H9 (cell line): ENCODE results near the gene CHN2. TPM values are rescaled to one million over a fixed set of nuclear protein-coding genes. Genes with fewer than 3 reads are reported as not detected.

Source experiments
- DNase-seq: peaks from one replicate; pipeline ENCODE4 v3.0.0-alpha.2; 2017
- H2AFZ ChIP-seq: one replicate; pipeline ENCODE4 v1.6.1; 2013; ENCODE audit warnings: mild to moderate bottlenecking, low read length, control low read depth, moderate library complexity
- H2AK5ac ChIP-seq: 2 replicates; pipeline ENCODE4 v1.6.1; 2013; ENCODE audit warnings: low read length, control low read depth, mixed read lengths; ENCODE audit not compliant: insufficient read length
- H2BK120ac ChIP-seq: one replicate; pipeline ENCODE4 v1.6.1; 2013; ENCODE audit warnings: low read depth, mild to moderate bottlenecking, low read length, control low read depth, inconsistent platforms; ENCODE audit not compliant: poor library complexity, severe bottlenecking
- H2BK12ac ChIP-seq: 2 replicates; pipeline ENCODE4 v1.6.1; 2013; ENCODE audit warnings: low read length, control low read depth, mixed read lengths, low read depth; ENCODE audit not compliant: insufficient read length
- H2BK15ac ChIP-seq: 2 replicates; pipeline ENCODE4 v1.6.1; 2013; ENCODE audit warnings: low read depth, low read length, control low read depth
- H2BK20ac ChIP-seq: one replicate; pipeline ENCODE4 v1.6.1; 2013; ENCODE audit warnings: low read depth, mild to moderate bottlenecking, low read length, control low read depth, inconsistent platforms; ENCODE audit not compliant: poor library complexity, severe bottlenecking
- H2BK5ac ChIP-seq: 2 replicates; pipeline ENCODE4 v1.6.1; 2013; ENCODE audit warnings: low read length, control low read depth, mixed read lengths; ENCODE audit not compliant: insufficient read length
- H3K14ac ChIP-seq: 2 replicates; pipeline ENCODE4 v1.6.1; 2013; ENCODE audit warnings: low read length, control low read depth; ENCODE audit not compliant: insufficient read depth
- H3K18ac ChIP-seq: 2 replicates; pipeline ENCODE4 v1.6.1; 2013; ENCODE audit warnings: low read depth, mild to moderate bottlenecking, mixed read lengths, low read length, control low read depth; ENCODE audit not compliant: insufficient read length
- H3K23ac ChIP-seq: 2 replicates; pipeline ENCODE4 v1.6.1; 2013; ENCODE audit warnings: low read length, control low read depth, mixed read lengths, low read depth; ENCODE audit not compliant: insufficient read length
- H3K23me2 ChIP-seq: 2 replicates; pipeline ENCODE4 v1.6.1; 2013; ENCODE audit warnings: low read depth, mild to moderate bottlenecking, mixed read lengths, low read length, control low read depth; ENCODE audit not compliant: insufficient read length, poor library complexity, severe bottlenecking
- H3K27ac ChIP-seq: 2 replicates; pipeline ENCODE4 v1.5.1; 2013; ENCODE audit warnings: low read length, control low read depth, mixed read lengths, low read depth; ENCODE audit not compliant: insufficient read length
- H3K27me3 ChIP-seq: 2 replicates; pipeline ENCODE4 v1.6.1; 2013; ENCODE audit warnings: low read length, control low read depth, inconsistent platforms; ENCODE audit not compliant: insufficient read depth
- H3K4ac ChIP-seq: 2 replicates; pipeline ENCODE4 v1.6.1; 2013; ENCODE audit warnings: low read depth, mild to moderate bottlenecking, control low read depth, inconsistent platforms, low read length, moderate library complexity
- H3K4me1 ChIP-seq: 2 replicates; pipeline ENCODE4 v1.6.1; 2013; ENCODE audit warnings: low read length, control low read depth, inconsistent platforms; ENCODE audit not compliant: insufficient read depth
- H3K4me2 ChIP-seq: 2 replicates; pipeline ENCODE4 v1.6.1; 2013; ENCODE audit warnings: low read length, control low read depth, mixed read lengths; ENCODE audit not compliant: insufficient read length, insufficient read depth
- H3K56ac ChIP-seq: 2 replicates; pipeline ENCODE4 v1.6.1; 2013; ENCODE audit warnings: low read depth, mild to moderate bottlenecking, mixed read lengths, low read length, control low read depth; ENCODE audit not compliant: insufficient read length
- H3K79me1 ChIP-seq: 2 replicates; pipeline ENCODE4 v1.6.1; 2013; ENCODE audit warnings: low read depth, mild to moderate bottlenecking, moderate library complexity, low read length, control low read depth, inconsistent platforms; ENCODE audit not compliant: insufficient read depth, poor library complexity, severe bottlenecking
- H3K79me2 ChIP-seq: 2 replicates; pipeline ENCODE4 v1.6.1; 2013; ENCODE audit warnings: low read length, control low read depth, inconsistent platforms; ENCODE audit not compliant: insufficient read depth
- H3K9ac ChIP-seq: 2 replicates; pipeline ENCODE4 v1.6.1; 2013; ENCODE audit warnings: low read length, control low read depth, mixed read lengths; ENCODE audit not compliant: insufficient read length; ENCODE audit errors: extremely low read depth
- H3K9me3 ChIP-seq: one replicate; pipeline ENCODE4 v1.6.1; 2013; ENCODE audit warnings: low read depth, low read length, inconsistent platforms; ENCODE audit not compliant: control insufficient read depth
- H3T11ph ChIP-seq: one replicate; pipeline ENCODE4 v1.6.1; 2013; ENCODE audit warnings: mild to moderate bottlenecking, low read length, control low read depth, inconsistent platforms
- H4K20me1 ChIP-seq: one replicate; pipeline ENCODE4 v1.6.1; 2013; ENCODE audit not compliant: control insufficient read depth, insufficient read length, insufficient read depth
- H4K5ac ChIP-seq: 2 replicates; pipeline ENCODE4 v1.6.1; 2013; ENCODE audit warnings: low read depth, mild to moderate bottlenecking, mixed read lengths, low read length, control low read depth; ENCODE audit not compliant: insufficient read length
- H4K8ac ChIP-seq: replicated peaks from 2 replicates; pipeline ENCODE4 v1.6.1; 2013; ENCODE audit warnings: low read length, control low read depth, mixed read lengths, low read depth; ENCODE audit not compliant: insufficient read length
- H4K91ac ChIP-seq: 2 replicates; pipeline ENCODE4 v1.6.1; 2013; ENCODE audit warnings: low read depth, mild to moderate bottlenecking, moderate library complexity, mixed read lengths, low read length, control low read depth; ENCODE audit not compliant: insufficient read length
- H3K27ac Mint-ChIP-seq, 3 experiments: 2 replicates in 2 of 3; 3 replicates in 1 of 3; pipeline ENCODE4 v1.8.0; 2020 to 2021; ENCODE audit warnings: mixed read lengths in 3 of 3, mild to moderate bottlenecking in 1 of 3, moderate library complexity in 1 of 3
- H3K27me3 Mint-ChIP-seq: 2 replicates; pipeline ENCODE4 v1.8.0; 2021; ENCODE audit warnings: low read depth, mild to moderate bottlenecking, moderate library complexity, mixed read lengths
- H3K36me3 Mint-ChIP-seq, 3 experiments: 2 replicates in 2 of 3; 3 replicates in 1 of 3; pipeline ENCODE4 v1.8.0; 2020 to 2021; ENCODE audit warnings: low read depth in 3 of 3, mixed read lengths in 3 of 3; ENCODE audit not compliant: insufficient read depth in 1 of 3
- H3K4me1 Mint-ChIP-seq, 2 experiments: 2 replicates each; pipeline ENCODE4 v1.8.0; 2020; ENCODE audit warnings: mixed read lengths in 2 of 2
- H3K4me3 Mint-ChIP-seq, 2 experiments: 2 replicates in 1 of 2; 3 replicates in 1 of 2; pipeline ENCODE4 v1.8.0; 2020 to 2021; ENCODE audit warnings: mild to moderate bottlenecking in 2 of 2, mixed read lengths in 2 of 2, moderate library complexity in 1 of 2
- H3K9me3 Mint-ChIP-seq, 2 experiments: 2 replicates in 1 of 2; 3 replicates in 1 of 2; pipeline ENCODE4 v1.8.0; 2020; ENCODE audit warnings: mild to moderate bottlenecking in 2 of 2, mixed read lengths in 2 of 2, moderate library complexity in 1 of 2
- CTCF ChIP-seq: fragments of 200-600 bp; sonication (generic); conservative IDR thresholded peaks from 3 replicates; pipeline ENCODE4 v1.8.0; 2021; ENCODE audit warnings: antibody characterized with exemption, mild to moderate bottlenecking
- WGBS: extraction: QIAGEN DNeasy Blood & Tissue Kit; methylation state at CpG from one replicate; pipeline ENCODE4 v1.1.7; 2013; ENCODE audit warnings: missing lambda C conversion rate, low lambda C conversion rate, mixed read lengths; ENCODE audit not compliant: insufficient read length; ENCODE audit errors: extremely low coverage; 5-methylcytosine and 5-hydroxymethylcytosine counted together
- total RNA-seq: library from RNA; stranded (reverse); gene quantifications from 2 replicates; pipeline ENCODE4 v1.2.1, GENCODE V29; 2021

CHN2 gene
- total RNA-seq, 1 experiment from 2014 or later = 3.3 TPM

- Histone ChIP-seq H3K4me1 (peaks cover 5% of the 10 kb centered on the region; the same call in 1 of the 2 replicates), H3K79me2 (no peaks in the 10 kb centered on the region), H2BK12ac (no peak overlapping the region), H4K5ac (no peak overlapping the region), H3K9ac (no peak overlapping the region), H3K79me1 (no peaks in the 10 kb centered on the region), H2AFZ (no peak overlapping the region), H3K56ac (no peak overlapping the region), H3K4ac (no peak overlapping the region), H3T11ph (no peak overlapping the region), H2BK15ac (no peak overlapping the region), H4K91ac (no peak overlapping the region), H4K8ac (no peak overlapping the region), H4K20me1 (no peaks in the 10 kb centered on the region), H3K4me2 (no peak overlapping the region), H3K18ac (no peak overlapping the region), H2BK20ac (no peak overlapping the region), H3K27ac (no peak overlapping the region), H3K23ac (no peak overlapping the region), H3K23me2 (no peaks in the 10 kb centered on the region), H2BK5ac (no peak overlapping the region), H2AK5ac (no peak overlapping the region), H3K27me3 (no peaks in the 10 kb centered on the region), H2BK120ac (no peak overlapping the region), H3K9me3 (no peaks in the 10 kb centered on the region), H3K14ac (no peak overlapping the region)
- peak; percentile 34 for DNase-seq
- H3K9me3 Mint-ChIP-seq = no peaks in the 10 kb centered on the region
- no peaks in the 10 kb centered on the region for H3K36me3 Mint-ChIP-seq
- peaks cover 11 to 12% of the 10 kb centered on the region in 2 experiments for H3K4me1 Mint-ChIP-seq
- H3K27ac Mint-ChIP-seq = no peak overlapping the region
- no CpG with 5 or more reads among the region's 7 CpGs for WGBS
- H3K27me3 Mint-ChIP-seq = no peaks in the 10 kb centered on the region; the same call in 1 of the 2 replicates
- H3K4me3 Mint-ChIP-seq = no peak overlapping the region
- TF ChIP-seq CTCF = no peak
Measured at GRCh38 chr7:29375641-29376562, 181.3 kb downstream of the CHN2 start.
